Testis (tissue), 2 donors: Measurements from ENCODE around the gene LRP1B.
"Not testable (repeated sequence)": the region's sequence is repeated elsewhere in the genome, so short reads cannot be mapped to it uniquely, and the experiment has no call there.

Source experiments
- CTCF ChIP-seq, 3 experiments: fragments of 450-650 bp in 2 of 3; fragments of 200-600 bp in 1 of 3; sonication (generic) in 1 of 3; IDR thresholded peaks; one replicate each; pipeline ENCODE4 v1.5.1; 2016 to 2019; ENCODE audit warnings: antibody characterized with exemption in 3 of 3, mild to moderate bottlenecking in 2 of 3, moderate library complexity in 1 of 3
- POLR2A ChIP-seq: fragments of 450-650 bp; IDR thresholded peaks from one replicate; pipeline ENCODE4 v1.6.1; 2017; ENCODE audit warnings: antibody characterized with exemption, mild to moderate bottlenecking, moderate library complexity

GRCh38 chr2:140427033-140427432 lies 1703.8 kb downstream of the LRP1B start:
- not testable (repeated sequence) for TF ChIP-seq CTCF (IDR thresholded peaks at IDR 0.05); POLR2A
